Measurements from ENCODE around the gene PARP16. TPM values are rescaled to one million over a fixed set of nuclear protein-coding genes. Genes with fewer than 3 reads are reported as not detected.

PARP16 gene
- total RNA-seq, result 3.7 and 6.2 TPM in 2 replicates

GRCh38 chr15:65286704-65287519, at the start of gene PARP16:
Gene PARP16, minus strand, starts transcription at chr15:65286883. Its CDS starts 457 bp downstream, at chr15:65286426.

GRCh38 chr15:65304381-65305149, 17.9 kb upstream of the PARP16 start, which contains the start of gene RNU5B-1:
Gene RNU5B-1, plus strand, starts transcription at chr15:65304677.

GRCh38 chr15:65210770-65211481, 75.8 kb downstream of the PARP16 start, which contains the start of gene CILP:
Gene CILP, minus strand, starts transcription at chr15:65211473. Its CDS starts 1,718 bp downstream, at chr15:65209755.

Small RNA genes within 50 kb of the gene (small RNA-seq; reads per million reads assigned to genes)
- not detected for gene AC068213.1
- 258 reads per million, percentile 99 among the genes with 10 or more reads in this experiment for gene RNU5A-1
- gene RNU5B-1, result 348 reads per million, percentile 99 among the genes with 10 or more reads in this experiment
- not detected for gene RNU6-686P
- 33.3 reads per million, percentile 98 among the genes with 10 or more reads in this experiment for gene SNORA24B

Other genes with a start within 250 kb of the PARP16 start
- gene SLC51B, start 241.5 kb downstream of the PARP16 start, total RNA-seq, result not detected in 2 replicates
- not detected in 2 replicates for gene RASL12, start 218.9 kb downstream of the PARP16 start, total RNA-seq
- not detected in 2 replicates for gene KBTBD13, start 210.1 kb downstream of the PARP16 start, total RNA-seq
- gene UBAP1L, start 171.7 kb downstream of the PARP16 start, total RNA-seq, result 1.6 and 3.7 TPM in 2 replicates
- gene PDCD7, start 153.1 kb downstream of the PARP16 start, total RNA-seq, result 16.3 and 23.4 TPM in 2 replicates
- gene CLPX, start 101.5 kb downstream of the PARP16 start, total RNA-seq, result 42.8 and 54.5 TPM in 2 replicates
- gene CILP, start 75.4 kb downstream of the PARP16 start, total RNA-seq, result not detected in 2 replicates
- not detected in 2 replicates for gene RNU5A-1, start 9.2 kb upstream of the PARP16 start, total RNA-seq
- gene RNU5B-1, start 17.8 kb upstream of the PARP16 start, total RNA-seq, result not detected in 2 replicates
- under 0.01 and 0.33 TPM in 2 replicates for gene IGDCC3, start 91.1 kb upstream of the PARP16 start, total RNA-seq
- gene IGDCC4, start 136.1 kb upstream of the PARP16 start, total RNA-seq, result under 0.01 TPM in 1 of 2 replicates, not detected in the other
- gene DPP8, start 230.8 kb upstream of the PARP16 start, total RNA-seq, result 45.4 and 51.4 TPM in 2 replicates
- gene HACD3, start 243.6 kb upstream of the PARP16 start, total RNA-seq, result 89.2 and 90.8 TPM in 2 replicates